Stimulated activated CD4-positive, alpha-beta T cell treated with anti-CD3 and anti-CD28 coated beads, TNF-alpha, amount 100 ng/mL, for 48 hours (primary cell): ENCODE measurements around the gene CACNA1C.

Experiments
- DNase-seq, 3 donors: peaks; one replicate each; pipeline ENCODE4 v3.0.0-alpha.2; 2020; ENCODE audit warnings: low read depth in 3 of 3

The CACNA1C gene

DNA sequence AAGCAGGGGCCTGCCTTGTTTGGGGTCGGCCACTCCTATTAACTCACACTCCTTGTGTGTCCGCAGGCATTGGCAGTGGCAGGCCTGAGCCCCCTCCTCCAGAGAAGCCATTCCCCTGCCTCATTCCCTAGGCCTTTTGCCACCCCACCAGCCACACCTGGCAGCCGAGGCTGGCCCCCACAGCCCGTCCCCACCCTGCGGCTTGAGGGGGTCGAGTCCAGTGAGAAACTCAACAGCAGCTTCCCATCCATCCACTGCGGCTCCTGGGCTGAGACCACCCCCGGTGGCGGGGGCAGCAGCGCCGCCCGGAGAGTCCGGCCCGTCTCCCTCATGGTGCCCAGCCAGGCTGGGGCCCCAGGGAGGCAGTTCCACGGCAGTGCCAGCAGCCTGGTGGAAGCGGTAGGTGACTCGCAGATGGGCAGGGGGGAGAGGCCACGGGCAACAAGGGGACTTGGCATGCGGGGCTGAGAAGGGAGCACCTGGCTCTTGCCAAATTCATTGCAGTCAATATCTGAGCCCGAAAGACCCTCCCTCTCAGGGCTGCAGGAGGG is 635.7 kb downstream of the CACNA1C start:
- no peak for DNase-seq

DNA sequence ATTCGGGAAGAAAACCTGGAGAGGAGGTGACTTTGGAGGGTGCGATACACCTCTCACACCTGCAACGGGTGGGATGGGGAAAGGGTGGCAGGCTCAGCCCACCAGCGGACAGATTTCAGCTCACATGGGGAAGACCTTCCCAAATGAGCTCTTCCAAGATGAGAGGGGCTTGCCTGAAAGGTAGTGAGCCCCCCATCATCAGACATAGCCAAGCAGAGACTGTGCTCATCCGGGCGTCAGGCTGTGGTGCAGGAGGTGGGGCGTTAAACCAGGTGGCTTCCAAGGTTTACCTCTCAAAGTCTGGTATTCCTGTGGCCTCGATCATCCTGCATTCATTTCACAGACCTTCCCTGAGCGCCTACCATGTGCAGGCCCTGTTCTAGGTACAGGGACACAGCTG is 636.6 kb downstream of the CACNA1C start:
- DNase-seq = no peak

DNA sequence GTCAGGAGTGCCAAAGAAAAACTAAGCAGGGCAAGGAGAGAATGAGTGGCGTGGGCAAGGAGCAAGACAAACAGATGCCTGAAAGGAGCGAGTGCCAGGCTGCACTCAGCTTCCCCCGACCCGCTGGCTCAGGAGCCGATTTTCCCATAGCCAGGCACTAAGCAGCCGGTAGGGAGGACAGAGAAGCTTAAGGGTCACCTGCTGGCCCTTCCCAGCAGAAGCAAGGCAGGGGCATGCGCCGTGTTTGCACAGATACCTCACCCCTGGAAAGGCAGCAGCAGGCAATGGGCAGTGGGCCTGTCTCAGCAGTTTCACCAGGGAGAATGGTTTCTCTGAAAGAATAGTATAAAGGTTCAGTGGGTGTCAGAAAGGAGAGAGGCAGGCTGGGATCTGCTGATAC is 637.1 kb downstream of the CACNA1C start:
- DNase-seq = no peak

DNA sequence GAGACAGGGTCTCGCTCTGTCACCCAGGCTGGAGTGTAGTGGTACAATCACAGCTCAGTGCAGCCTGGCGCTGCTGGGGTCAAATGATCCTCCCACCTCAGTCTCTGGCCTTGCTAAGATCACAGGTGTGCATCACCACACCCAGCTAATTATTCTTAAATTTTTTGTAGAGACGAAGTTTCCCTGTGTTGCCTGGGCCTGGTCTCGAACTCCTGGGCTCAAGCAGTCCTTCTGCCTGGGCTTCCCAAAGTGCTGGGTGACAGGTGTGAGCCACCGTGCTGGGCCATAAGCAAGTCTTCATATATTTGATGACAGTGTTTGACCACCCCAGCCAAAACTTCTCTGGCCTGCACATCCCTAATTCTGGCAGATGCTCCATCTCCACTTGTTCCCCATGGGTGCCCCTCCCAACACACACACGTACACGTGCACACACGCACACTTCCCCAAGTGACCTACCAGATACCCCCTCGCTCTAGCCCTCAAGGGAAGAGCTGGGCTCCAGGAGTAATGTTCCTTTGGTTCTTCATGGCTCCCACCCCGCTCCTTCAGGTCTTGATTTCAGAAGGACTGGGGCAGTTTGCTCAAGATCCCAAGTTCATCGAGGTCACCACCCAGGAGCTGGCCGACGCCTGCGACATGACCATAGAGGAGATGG is 637.7 kb downstream of the CACNA1C start:
- DNase-seq = no peak

DNA sequence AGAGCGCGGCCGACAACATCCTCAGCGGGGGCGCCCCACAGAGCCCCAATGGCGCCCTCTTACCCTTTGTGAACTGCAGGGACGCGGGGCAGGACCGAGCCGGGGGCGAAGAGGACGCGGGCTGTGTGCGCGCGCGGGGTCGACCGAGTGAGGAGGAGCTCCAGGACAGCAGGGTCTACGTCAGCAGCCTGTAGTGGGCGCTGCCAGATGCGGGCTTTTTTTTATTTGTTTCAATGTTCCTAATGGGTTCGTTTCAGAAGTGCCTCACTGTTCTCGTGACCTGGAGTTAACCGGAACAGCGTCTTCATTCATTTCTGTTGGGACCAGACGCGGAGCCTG is 638.2 kb downstream of the CACNA1C start:
- DNase-seq = peak in 2 of 3 donors; percentile 33 to 37

DNA sequence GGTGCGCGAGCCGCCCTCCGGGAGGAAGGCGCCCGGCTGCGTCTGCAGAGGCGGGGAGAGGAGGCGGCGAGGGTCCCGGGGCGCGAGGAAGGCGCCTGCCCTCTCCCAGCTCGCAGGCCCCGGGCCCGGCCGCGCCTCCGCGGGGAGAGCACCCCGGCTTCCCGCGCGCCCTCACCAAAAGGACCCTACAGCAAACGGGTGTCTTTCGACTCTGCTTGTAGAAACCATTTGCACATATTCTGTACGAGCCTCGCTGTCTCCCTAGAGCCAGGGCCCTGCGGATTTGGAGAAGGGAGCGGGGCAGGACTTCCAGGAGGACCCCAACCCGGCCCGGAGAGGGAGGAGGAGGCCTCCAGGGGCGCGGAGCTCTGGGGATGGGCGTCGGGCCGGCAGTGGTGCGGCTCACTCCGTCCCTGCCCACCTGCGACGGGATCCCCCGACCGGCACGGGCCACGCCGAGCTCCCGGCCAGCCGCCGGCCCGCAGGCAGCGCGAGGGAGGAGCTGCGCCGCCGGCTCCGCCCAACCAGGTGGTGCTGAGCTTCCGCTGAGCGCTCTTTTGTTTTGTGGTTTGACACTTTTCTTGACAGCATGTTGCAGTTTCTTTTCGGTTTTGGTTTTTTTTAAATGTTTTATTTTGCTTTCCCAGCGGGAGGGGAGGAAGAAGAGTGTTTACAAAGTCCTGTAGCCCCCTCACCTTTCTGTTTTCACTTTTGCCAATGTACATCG is 638.7 kb downstream of the CACNA1C start:
- DNase-seq = no peak

DNA sequence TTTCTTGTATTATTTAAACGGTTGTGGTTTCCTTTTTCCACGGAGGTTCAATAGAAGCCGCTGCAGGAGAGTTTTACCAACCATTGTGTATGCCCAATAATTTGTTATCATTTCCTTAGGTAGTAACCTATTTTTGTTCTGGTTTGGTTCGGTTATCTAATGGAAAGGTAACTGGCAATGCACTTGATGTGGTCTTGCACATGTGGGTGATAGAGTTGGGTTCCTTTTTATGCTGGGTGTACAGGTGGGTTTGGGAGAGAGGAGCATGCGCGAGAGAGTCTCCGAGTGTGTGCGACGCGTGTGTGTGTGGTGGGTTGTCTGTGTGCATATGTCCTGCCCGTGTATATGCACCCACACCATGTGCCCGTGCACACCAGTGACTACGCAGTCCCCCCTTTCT is 639.3 kb downstream of the CACNA1C start:
- no peak for DNase-seq

DNA sequence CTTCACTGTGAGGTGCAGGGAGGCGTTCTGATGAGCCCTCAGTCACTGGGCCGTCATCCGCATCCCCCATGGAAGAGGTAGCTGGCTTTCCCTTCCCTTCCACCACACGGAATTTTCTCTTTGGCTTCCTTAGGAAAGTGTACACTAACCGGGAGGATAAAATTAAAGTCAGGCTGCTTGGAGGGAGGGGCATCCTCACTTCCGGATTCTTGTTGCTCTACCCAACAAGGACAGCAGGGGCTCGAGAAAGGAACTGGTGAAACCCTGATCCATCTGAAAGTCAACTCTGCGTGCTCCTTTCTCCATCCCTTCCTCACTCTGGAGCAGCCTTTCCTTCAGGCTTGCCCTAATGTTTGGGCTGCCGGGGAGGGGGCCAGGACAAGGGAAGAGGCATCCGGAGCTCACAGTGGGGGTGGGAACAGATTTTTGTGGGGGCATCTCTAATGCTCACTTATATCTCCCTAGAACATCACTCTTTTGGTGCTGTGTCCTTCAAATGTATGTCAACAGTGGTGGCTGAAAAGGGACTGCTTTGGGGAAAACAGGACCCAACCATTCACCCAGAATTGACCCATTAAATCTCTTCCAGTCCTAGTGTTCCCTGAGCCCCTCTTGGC is 640.6 kb downstream of the CACNA1C start:
- no peak for DNase-seq

DNA sequence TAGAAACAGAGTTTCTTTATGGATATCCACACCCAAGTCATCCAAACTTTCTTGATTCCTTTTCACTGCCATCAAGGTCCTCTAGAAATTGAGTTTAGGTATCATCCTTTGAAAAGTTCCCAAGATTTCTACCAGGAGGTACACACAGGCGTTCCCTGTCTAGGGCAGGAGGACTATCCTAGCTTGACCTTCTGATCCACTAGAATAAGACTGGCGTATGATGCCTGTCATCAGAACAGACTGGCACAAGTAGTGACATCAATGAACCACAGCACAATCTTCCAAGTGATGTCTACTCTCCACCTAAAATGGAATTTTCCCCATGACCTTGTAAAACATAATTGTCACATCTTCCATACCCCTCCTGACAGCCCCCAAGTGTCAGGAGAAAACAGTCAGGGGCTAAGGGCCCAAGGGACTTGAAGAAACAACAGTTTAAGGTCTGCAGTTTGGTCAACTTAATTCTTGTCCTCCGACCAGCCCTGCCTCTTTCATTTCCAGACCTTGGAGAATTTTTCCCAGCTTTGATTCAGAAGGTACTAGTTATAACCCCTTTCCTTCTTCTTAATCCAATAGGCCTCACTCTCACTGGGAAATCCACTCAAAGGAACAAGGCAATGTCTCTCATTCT is 641.3 kb downstream of the CACNA1C start:
- no peak for DNase-seq

DNA sequence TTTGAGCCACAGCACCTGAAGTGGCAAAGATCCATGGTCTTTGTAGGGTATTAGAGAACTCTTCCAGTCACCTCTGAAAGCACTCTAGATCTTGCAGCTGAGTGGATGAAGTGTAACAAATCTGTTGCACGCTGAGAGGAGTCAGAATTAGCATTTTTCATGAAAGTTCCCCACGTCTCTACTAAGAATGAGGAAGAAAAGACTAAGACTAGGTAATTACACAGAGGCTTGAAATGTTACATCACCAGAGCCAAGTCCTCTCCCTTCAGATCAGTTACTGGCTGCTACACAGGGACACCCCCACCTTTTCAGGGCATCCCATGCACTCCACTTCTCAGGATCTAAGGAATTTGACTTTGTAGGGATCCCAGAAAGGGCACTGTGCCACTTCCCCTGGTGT is 643.3 kb downstream of the CACNA1C start:
- no peak for DNase-seq

DNA sequence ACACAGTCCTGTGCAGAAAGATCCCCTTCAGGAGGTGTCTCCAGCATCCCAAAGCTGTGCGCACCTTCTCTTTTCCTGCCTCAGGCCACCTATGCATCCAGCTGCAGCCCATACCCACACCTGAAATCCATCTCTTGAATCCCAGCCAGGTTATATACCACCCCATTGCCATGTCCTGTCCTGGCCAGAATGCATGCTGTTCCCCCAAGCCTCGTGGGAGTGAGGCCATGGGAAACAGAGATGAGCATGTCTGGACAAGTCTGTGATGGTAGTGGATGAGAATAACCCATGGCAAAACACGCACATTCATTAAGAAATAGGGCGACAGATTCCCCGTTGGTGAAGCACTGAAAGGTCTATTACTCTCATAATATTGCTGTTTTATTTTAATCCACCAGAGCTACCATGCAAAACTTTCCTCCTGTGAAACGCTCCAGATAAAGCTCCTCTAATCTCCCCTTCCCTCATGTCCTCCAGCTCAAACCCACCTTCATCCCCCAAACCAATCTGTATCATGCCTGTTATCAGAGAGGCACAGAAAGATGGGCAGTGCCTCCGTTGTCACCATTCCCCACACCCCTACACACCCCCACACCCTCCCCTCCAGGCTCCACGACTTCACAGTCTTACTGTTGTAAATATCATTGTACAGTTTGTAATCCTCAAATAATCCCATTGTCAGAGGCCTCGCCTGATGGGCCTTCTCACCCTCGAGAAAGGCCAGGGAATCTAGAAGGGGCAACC is 644.4 kb downstream of the CACNA1C start:
- DNase-seq = no peak

DNA sequence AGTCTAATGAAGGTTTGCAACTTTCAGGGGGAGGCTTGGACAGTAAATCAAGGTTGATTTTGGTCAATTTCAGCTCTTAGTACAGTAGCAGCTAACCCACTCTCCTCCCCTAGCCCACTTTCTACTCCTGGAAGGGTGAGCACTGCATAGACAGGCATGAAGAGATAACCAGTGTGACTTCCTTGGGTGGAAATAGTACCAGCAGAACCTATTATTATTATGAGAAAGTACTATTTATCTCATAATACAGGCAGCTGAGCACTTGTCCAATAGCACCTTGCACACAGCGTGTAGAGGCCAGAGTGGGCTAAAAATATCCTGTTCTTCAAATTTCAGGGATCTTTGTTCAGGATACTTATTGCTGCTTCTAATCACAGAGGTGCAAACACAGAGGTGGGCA is 645.8 kb downstream of the CACNA1C start:
- DNase-seq = no peak

DNA sequence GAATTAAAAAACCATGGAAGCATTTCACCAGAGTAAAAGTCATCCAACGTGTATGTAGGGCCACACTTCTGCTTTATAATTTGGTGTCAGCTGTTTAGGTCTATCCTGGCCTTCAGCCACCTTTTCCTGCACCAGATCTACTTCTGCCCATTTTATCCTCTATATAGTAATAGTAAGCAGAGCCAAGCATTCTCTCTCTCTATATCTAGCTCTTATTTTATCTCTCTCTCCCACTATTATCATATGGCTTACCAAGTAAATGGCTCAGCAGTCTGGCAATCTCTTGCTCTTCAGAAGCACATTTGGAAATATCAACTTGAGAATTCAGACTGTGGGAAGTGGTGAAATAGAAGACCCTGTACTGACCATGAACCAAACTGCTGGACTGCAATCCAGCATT is 657.9 kb downstream of the CACNA1C start:
- DNase-seq = no peak

DNA sequence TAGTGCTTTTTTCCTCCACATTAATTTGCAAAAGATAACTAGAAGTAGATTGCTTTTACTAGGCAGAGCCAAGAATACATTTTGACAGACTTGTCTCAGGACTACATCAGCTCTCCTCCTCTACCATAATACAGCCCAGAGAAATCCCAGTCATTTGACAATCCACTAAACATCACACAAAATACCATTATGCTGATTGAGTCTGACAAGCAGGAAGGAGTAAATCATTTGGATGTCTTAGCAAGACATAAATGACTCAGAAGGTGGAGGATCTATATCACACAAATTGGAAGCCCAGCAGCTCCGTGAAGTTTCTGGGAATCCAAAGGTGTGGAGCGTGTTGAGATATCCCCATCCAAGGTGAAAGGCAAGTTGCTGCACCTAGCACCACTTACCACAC is 666.6 kb downstream of the CACNA1C start:
- DNase-seq = no peak

DNA sequence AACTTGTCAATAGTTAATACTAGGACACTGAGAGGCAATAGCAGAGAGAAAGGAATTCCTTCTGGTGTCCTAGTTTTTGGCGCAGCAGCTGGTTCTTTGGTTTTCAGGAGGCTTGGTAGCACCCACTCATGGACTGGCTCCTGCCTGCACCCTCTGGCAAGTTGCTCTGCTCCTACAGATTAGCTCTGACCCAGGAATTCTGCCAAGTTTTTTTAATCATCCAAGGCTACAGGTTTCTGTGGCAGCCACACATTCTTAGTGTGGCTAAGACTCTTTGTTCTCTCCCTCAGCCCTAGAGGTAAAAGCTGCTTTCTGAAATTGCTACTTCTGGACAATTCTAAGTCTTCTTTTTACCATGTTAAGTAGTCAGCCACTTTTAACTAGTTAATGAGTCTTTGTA is 670.0 kb downstream of the CACNA1C start:
- DNase-seq = no peak

DNA sequence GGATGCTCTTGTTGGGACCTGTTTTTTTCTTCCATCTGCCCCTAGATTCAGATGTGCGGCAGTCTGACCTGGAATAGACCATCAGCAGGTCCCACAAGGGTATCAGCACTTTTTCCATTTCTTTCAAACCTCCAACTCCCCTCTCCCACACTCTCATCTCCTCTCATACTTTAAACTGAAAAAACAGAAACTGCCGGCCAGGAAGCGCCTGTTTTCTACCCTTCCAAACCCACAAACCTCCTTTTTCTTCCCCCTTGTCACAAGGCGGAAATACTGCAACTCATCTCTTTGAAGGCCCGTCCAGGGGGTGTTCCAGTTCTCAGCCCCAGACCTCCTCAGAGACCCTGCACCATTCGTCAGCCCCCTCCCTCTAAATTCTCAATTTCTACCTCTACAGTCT is 679.5 kb downstream of the CACNA1C start:
- DNase-seq = no peak

DNA sequence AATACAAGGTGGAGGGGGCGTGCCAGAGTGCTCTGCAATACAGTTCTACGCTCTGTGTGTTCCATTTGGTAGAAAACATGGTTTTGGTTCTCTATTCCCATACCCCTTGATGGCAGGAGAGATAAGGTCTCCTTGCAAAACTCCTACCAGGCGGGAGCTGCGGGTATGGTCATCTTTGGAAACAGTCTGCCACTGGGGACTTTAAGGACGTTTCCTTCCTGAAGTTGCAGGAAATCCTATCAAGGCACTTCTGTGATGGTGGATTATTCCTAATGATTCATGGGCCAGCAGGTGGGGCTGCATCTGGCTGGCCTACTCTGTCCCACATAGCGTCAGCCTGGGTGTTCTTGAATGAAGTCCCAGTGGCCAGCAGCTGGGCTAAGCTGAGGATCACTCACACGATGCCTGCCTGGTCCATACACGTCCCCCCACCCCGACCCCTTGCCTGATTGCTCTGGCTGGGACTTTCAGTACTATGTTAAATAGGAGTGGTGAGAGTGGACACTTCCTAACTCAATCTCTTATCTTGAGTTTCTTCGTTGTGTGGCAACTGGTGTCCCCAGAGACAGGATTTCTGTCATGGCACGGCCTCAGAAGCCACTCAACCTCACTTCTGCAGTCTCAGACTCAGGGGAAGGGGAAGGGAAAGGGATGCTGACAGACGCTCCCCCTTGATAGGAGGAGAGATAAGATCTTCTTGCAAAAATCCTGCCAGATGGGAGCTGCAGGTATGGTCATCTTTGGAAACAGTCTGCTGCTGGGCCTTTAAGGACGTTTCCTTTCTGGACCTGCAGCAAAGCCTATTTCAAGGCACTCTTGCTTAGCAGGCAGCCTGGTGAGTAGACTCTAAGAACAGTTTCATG is 680.9 kb downstream of the CACNA1C start:
- DNase-seq = no peak

DNA sequence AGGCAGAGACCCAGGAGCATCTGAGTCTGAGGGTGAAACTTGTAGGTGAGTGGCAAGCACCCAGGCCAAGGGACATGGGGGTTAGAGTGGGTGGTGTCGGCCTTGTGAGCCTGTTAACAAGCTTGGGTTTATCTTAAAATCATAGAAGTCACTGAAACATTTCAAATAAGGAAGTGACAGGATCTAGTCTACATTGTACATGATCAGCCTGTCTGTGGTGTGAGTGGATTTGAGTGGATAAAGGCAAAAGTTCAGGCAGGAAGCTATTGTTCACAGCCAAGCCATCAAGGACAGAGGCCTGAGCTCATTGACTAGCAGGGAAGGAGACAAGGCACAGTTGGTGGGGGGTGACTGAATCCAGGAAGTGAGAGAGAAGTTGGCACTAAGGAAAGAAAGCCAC is 682.6 kb downstream of the CACNA1C start:
- DNase-seq = no peak

DNA sequence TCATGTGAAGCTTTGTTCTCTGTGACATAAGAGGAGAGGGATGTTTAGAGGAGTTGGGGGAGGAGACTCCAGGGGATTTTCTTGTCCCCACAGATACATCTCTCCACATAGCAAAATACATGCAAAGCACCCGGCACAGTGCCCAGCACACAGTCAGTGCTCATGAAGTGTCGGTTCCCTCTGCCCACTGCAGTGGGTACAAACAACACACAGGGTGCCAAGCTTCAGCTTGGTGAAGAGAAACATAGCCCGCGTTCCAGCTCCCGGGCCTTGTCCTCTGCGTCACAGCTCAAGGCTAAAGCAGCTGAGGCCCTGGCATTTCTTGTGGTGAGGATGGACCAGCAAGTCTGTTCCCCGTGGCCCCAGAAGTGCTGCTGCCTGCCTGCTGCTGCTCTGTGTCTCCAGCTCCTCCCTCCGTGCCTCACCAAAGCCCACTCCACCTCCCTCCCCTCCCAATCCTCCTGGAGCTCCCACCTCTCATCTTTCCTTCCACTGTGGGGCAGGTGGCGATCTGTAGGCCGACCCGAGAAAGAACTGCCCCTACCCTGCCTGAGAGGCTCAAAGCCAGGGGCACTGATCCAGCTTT is 685.0 kb downstream of the CACNA1C start:
- no peak for DNase-seq

DNA sequence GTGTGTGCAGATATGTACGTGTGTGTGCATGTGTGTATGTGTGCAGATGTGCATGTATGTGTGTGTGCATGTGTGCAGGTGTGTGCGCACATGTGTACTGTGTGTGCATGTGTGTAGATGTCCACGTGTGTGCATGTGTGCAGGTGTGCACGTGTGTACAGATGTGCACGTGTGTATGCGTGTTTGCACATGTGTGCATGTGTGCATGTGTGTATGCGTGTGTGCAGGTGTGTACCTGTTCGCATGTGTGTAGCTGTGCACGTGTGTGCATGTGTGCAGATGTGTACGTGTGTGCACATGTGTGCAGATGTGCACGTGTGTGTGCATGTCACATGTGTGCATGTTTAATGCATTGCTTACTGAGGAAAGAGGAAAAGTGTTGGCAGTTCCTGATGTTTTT is 686.3 kb downstream of the CACNA1C start:
- no peak for DNase-seq
